MM.1S (cell line): Measurements from ENCODE around the gene NDUFS8.

Source experiments
- DNase-seq: peaks from one replicate; pipeline ENCODE4 v3.0.0-alpha.2; 2015
- H2AFZ ChIP-seq: fragments of 300-600 bp; sonication (generic); 2 replicates; pipeline ENCODE4 v1.6.0; 2016; ENCODE audit warnings: antibody characterized with exemption, low read length
- H3F3A ChIP-seq: fragments of 300-600 bp; sonication (generic); 2 replicates; pipeline ENCODE4 v1.6.1; 2016; ENCODE audit warnings: mild to moderate bottlenecking, antibody characterized with exemption, low read length, moderate library complexity, mixed read lengths; ENCODE audit not compliant: insufficient read depth
- H3K27ac ChIP-seq: fragments of 300-600 bp; sonication (generic); 2 replicates; pipeline ENCODE4 v1.5.1; 2016; ENCODE audit warnings: mild to moderate bottlenecking, low read length
- H3K27me3 ChIP-seq: fragments of 300-600 bp; sonication (generic); replicated peaks from 2 replicates; pipeline ENCODE4 v1.6.0; 2016; ENCODE audit warnings: low read length; ENCODE audit not compliant: insufficient read depth
- H3K36me3 ChIP-seq: fragments of 300-600 bp; sonication (generic); replicated peaks from 2 replicates; pipeline ENCODE4 v1.6.1; 2016; ENCODE audit warnings: mild to moderate bottlenecking, low read length, mixed read lengths; ENCODE audit not compliant: insufficient read depth
- H3K4me1 ChIP-seq: fragments of 300-600 bp; sonication (generic); 2 replicates; pipeline ENCODE4 v1.6.1; 2016; ENCODE audit warnings: low read length, mixed read lengths
- H3K4me2 ChIP-seq: fragments of 300-600 bp; sonication (generic); 2 replicates; pipeline ENCODE4 v1.6.0; 2016; ENCODE audit warnings: low read depth, low read length
- H3K4me3 ChIP-seq: fragments of 300-600 bp; sonication (generic); 2 replicates; pipeline ENCODE4 v1.5.1; 2016; ENCODE audit warnings: low read length, mixed read lengths
- H3K79me2 ChIP-seq: fragments of 300-600 bp; sonication (generic); 2 replicates; pipeline ENCODE4 v1.6.1; 2016; ENCODE audit warnings: mixed run types, low read length, mixed read lengths
- H3K9ac ChIP-seq: fragments of 300-600 bp; sonication (generic); 2 replicates; pipeline ENCODE4 v1.6.1; 2016; ENCODE audit warnings: low read length, mixed read lengths
- H3K9me2 ChIP-seq: fragments of 300-600 bp; sonication (generic); replicated peaks from 2 replicates; pipeline ENCODE4 v1.6.1; 2016; ENCODE audit warnings: mild to moderate bottlenecking, low read length, mixed read lengths; ENCODE audit not compliant: insufficient read depth
- H3K9me3 ChIP-seq: fragments of 300-600 bp; sonication (generic); replicated peaks from 2 replicates; pipeline ENCODE4 v1.6.1; 2016; ENCODE audit warnings: mild to moderate bottlenecking, low read length, mixed read lengths; ENCODE audit not compliant: insufficient read depth
- H4K20me1 ChIP-seq: fragments of 300-600 bp; sonication (generic); 2 replicates; pipeline ENCODE4 v1.6.1; 2016; ENCODE audit warnings: mild to moderate bottlenecking, low read length, moderate library complexity, mixed read lengths; ENCODE audit not compliant: insufficient read depth
- EZH2 ChIP-seq: fragments of 300-600 bp; sonication (generic); optimal IDR thresholded peaks from 2 replicates; pipeline ENCODE3; 2017; ENCODE audit warnings: low read depth, mild to moderate bottlenecking, antibody characterized with exemption, low read length, mixed read lengths
- EZH2phosphoT487 ChIP-seq: fragments of 300-600 bp; sonication (generic); IDR thresholded peaks from 2 replicates; pipeline ENCODE4 v1.6.1; 2018; ENCODE audit warnings: antibody characterized with exemption, low read length
- TF ChIP-seq, protein P1 (sequence below): fragments of 300-600 bp; sonication (generic); IDR thresholded peaks from 2 replicates; pipeline ENCODE4 v1.5.1; 2016; ENCODE audit warnings: antibody characterized with exemption, low read length, mixed read lengths

Gene NDUFS8

DNA sequence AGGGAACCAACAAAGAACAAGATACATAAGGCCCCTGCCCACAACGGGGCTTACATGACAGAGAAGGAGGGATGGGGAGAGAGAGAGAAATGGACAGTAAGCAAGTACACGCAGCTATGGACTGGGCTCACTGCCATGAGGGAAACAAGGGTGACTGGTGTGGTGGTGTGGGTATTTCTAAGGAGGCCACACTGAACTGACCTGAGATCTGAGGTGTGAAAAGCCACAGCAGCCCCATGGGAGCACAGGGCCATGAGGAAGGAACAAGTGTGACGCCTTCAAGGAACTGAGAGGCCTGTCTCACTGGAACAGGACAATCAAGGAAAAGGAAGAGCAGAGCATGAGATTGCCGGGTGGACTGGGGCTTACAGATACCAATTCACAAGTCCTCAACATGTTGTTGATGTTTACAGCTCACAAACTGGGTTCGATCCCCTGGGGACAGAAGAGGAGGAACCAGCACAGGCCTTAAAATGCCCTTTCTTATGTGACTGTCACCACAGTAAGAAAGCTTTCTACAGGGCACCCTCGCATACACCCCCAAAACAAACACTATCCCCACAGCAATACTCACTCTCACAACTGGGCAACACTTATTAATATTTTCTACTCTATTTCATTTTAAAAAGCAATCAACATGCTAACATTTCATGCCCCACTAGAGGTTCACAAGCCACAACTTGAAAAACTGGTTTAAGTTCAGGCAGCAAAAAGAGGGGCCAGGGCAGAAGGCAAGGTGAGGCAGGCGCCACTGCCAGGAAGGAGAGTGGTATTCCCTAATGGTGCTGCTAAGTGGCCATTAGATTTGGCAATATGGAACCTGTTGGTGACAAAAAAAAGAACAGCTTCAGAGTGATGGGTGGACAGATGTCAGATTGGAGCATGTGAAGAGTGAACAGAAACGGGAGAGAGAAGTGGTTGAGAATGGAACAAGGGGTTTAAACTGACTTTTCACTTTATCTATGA, 47.4 kb downstream of the NDUFS8 start:
- no peaks in the 10 kb centered on the region for H3K9me3 ChIP-seq
- no peaks in the 10 kb centered on the region for H3K9me2 ChIP-seq
- TF ChIP-seq EZH2phosphoT487 (no peak), EZH2 (no peak)
- TF ChIP-seq, protein P1, sequence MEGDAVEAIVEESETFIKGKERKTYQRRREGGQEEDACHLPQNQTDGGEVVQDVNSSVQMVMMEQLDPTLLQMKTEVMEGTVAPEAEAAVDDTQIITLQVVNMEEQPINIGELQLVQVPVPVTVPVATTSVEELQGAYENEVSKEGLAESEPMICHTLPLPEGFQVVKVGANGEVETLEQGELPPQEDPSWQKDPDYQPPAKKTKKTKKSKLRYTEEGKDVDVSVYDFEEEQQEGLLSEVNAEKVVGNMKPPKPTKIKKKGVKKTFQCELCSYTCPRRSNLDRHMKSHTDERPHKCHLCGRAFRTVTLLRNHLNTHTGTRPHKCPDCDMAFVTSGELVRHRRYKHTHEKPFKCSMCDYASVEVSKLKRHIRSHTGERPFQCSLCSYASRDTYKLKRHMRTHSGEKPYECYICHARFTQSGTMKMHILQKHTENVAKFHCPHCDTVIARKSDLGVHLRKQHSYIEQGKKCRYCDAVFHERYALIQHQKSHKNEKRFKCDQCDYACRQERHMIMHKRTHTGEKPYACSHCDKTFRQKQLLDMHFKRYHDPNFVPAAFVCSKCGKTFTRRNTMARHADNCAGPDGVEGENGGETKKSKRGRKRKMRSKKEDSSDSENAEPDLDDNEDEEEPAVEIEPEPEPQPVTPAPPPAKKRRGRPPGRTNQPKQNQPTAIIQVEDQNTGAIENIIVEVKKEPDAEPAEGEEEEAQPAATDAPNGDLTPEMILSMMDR = no peak
- no peak for DNase-seq
- no peak overlapping the region for H2AFZ ChIP-seq
- H3K4me1 ChIP-seq = no peaks in the 10 kb centered on the region
- no peak overlapping the region for H3K4me3 ChIP-seq
- H3K79me2 ChIP-seq = no peaks in the 10 kb centered on the region
- H3F3A ChIP-seq = no peaks in the 10 kb centered on the region
- no peak overlapping the region for H3K4me2 ChIP-seq
- no peaks in the 10 kb centered on the region for H4K20me1 ChIP-seq
- H3K27ac ChIP-seq = no peak overlapping the region
- no peak overlapping the region for H3K9ac ChIP-seq
- H3K36me3 ChIP-seq = no peaks in the 10 kb centered on the region
- no peaks in the 10 kb centered on the region for H3K27me3 ChIP-seq

DNA sequence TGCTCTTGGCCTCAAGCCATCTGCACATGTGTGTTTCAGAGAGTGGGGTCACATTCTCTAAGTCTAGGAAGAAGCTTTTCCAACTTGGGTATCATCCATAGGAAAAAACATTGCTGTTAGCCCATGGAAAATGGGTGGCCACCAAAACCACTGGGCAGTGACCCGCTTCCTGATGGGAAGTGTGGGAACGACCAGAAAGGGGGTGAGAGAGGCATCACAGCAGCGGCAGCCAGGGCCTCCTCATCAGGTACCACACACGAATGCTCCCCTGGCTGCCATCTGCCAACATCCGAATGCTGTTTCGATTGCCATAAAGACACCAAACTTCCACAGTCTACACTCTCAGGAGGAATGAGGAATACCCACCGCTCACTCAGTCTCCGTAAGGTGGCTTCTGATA, 50.4 kb downstream of the NDUFS8 start:
- Histone ChIP-seq H3K36me3 (no peaks in the 10 kb centered on the region), H2AFZ (no peak overlapping the region), H3K4me1 (no peaks in the 10 kb centered on the region), H3K79me2 (0 out of 2 replicates have a peak, but pooled peaks cover 5% of the 10 kb centered on the region), H3F3A (no peaks in the 10 kb centered on the region), H3K9me2 (no peaks in the 10 kb centered on the region), H3K4me3 (no peak overlapping the region), H3K27me3 (no peaks in the 10 kb centered on the region), H3K27ac (no peak overlapping the region), H3K9ac (no peak overlapping the region), H3K9me3 (no peaks in the 10 kb centered on the region), H3K4me2 (no peak overlapping the region), H4K20me1 (no peaks in the 10 kb centered on the region)
- TF ChIP-seq EZH2phosphoT487 = no peak
- no peak for TF ChIP-seq EZH2
- TF ChIP-seq, protein P1 = no peak
- no peak for DNase-seq

DNA sequence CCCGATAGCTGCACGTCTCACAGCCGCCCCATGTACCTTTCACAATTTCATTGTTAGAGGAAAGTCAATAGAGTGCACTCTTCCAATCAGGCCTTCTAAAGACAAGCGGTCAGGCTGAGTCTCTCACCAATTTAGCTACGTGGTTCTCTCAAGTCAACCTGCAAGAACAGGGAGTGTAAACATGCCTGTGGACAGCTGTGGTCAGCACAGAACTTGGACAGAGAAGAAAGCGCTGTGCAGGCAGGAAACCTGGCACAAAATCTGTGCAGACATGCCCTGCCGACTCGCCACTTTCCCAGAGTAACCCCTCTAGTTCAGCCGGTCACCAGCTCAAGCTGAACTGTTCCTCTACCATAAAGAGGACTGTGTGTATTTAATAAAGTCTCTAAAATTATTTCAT, 51.2 kb downstream of the NDUFS8 start:
- Histone ChIP-seq H3K9me3 (no peaks in the 10 kb centered on the region), H3K36me3 (no peaks in the 10 kb centered on the region), H3K9ac (no peak overlapping the region), H3K79me2 (0 out of 2 replicates have a peak, but pooled peaks cover 5% of the 10 kb centered on the region), H3K4me2 (no peak overlapping the region), H3K4me3 (no peak overlapping the region), H3F3A (no peaks in the 10 kb centered on the region), H2AFZ (no peak overlapping the region), H4K20me1 (no peaks in the 10 kb centered on the region), H3K9me2 (no peaks in the 10 kb centered on the region), H3K4me1 (no peaks in the 10 kb centered on the region), H3K27ac (no peak overlapping the region), H3K27me3 (no peaks in the 10 kb centered on the region)
- no peak for TF ChIP-seq EZH2phosphoT487
- TF ChIP-seq, protein P1 = no peak
- DNase-seq = no peak
